T-helper 1 cell (primary cell): ENCODE results near the gene CCDC97.
A peak's percentile ranks its signal among the peaks of the same experiment; 100 is the strongest.
"Not testable (repeated sequence)": the region's sequence is repeated elsewhere in the genome, so short reads cannot be mapped to it uniquely, and the experiment has no call there.

ENCODE experiments used
- DNase-seq, 5 donors: peaks; one replicate each; pipeline ENCODE4 v3.0.0-alpha.2; 2012 to 2020
- total RNA-seq, 4 donors: gene quantifications; one replicate each; lab custom pipeline; 2026; lab: John Stamatoyannopoulos, UW

Gene CCDC97
- total RNA-seq: 19.9 to 30.0 (median 22.1) reads per million in 4 donors

- peak; percentile 78 to 90 (median 85) for DNase-seq
Measured at GRCh38 chr19:41310033-41310831, at the start of gene CCDC97. TSS of gene CCDC97 (plus strand) at chr19:41310172. CDS start at chr19:41310311, 139 bp downstream.

GRCh38 chr19:41261474-41262190 lies 48.3 kb upstream of the CCDC97 start:
- peak in 1 of 5 donors; percentile 1 for DNase-seq

- DNase-seq: peak; percentile 81 to 95 (median 90)
Measured at GRCh38 chr19:41263042-41263849, 46.7 kb upstream of the CCDC97 start.

DNA sequence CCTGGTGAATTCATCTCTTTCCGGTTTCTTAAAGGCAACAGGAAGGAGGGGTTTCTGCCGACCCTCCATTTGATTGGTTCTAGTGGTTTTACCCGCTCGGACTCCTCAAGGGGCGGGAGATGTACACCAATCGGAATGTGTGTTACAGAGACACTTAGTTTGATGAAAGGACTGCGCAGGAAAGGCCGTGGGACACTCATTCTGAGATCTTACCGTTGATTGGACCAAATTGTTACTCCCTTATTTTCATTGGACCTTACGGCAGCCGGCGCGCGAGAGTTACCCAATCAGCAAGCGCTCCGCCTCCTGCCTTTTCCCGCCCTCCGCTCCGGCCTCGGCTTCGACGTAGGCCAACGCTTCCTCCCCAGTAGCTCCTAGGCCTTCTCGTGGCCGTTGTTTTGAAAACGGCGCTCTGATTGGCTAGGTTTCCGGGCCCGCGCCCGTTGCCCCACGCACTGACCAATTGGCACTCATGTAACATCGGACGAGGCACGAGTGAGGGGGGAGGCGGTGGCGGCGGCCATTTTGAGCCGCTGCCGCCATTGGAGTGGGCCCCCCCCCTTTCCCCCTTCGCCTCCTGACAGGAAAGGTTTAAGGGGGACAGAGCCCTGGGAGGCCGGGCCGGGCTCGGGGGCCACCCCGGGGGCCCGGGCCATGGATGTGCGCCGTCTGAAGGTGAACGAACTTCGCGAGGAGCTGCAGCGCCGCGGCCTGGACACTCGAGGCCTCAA lies 46.0 kb upstream of the CCDC97 start, which contains the start of gene HNRNPUL1:
Gene HNRNPUL1 (plus strand): TSS at position 523 of the 731 bp plus-strand sequence. CDS start 132 bp downstream, at position 655.
- DNase-seq: peak; percentile 97 to 100 (median 99)

- peak; percentile 20 to 58 (median 33) for DNase-seq
Measured at GRCh38 chr19:41264581-41265394, 45.2 kb upstream of the CCDC97 start.

DNA sequence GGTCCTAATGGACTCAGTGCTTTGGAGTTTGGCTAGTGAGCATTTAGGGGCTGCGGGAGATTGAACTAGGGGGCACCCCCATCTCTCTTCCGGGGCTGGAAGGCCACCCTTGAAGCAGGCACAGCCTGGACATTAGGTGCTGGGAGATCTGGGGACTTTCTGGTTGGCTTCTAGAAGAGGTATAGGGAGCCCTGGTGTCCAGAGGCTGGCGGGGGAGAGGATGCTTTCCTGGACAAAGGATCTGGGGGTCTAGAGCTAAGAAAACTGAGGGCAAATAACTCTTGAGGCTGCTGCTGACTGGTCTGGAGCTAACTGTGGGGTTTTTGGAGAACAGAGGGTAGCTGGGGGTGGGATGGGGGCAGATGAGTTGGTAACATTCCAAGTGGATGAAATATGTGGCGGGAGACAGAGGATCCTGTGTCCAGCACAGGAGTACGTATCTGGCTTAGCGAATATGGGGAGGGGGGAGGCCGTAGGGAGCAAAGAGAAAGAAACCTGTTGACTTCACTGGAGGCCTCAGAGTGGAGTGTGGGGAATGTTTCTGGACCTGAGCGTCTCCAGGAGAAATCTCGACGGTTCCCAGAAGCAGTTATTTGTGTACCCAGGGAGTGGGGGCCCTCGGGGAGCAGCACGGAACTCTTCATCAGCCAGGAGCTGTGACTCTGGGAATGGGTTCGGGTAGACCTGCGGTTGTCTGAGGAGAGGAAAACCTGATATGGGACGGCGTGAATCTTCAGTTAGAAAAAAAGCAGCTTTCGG lies 44.4 kb upstream of the CCDC97 start:
- peak in 3 of 5 donors; percentile 5 to 17 (median 11) for DNase-seq

DNA sequence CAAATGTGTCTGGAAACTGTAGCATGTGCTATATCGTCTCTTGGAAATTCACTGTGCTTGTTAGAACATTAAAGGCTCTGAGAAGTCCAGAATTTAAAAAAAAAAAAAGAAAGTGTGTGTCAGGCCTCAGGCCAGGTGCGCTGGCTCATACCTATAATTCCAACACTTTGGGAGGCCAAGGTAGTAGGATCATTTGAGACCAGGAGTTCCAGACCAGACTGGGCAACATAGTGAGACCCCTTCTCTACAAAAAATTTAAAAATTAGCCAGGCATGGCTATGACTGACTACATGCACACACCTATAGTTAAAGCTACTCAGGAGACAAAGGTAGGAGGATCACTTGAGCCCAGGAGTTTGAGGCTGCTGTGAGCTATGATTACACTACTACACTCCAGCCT lies 40.9 kb upstream of the CCDC97 start:
- DNase-seq: no peak

GRCh38 chr19:41269571-41269970 lies 40.4 kb upstream of the CCDC97 start:
- DNase-seq: no peak

- no peak for DNase-seq
Measured at GRCh38 chr19:41273076-41273475, 36.9 kb upstream of the CCDC97 start.

- DNase-seq: no peak
Measured at GRCh38 chr19:41274802-41275201, 35.2 kb upstream of the CCDC97 start.

GRCh38 chr19:41276231-41276630 lies 33.7 kb upstream of the CCDC97 start:
- no peak for DNase-seq

GRCh38 chr19:41278478-41278877 lies 31.5 kb upstream of the CCDC97 start:
- no peak for DNase-seq

GRCh38 chr19:41288673-41289530 lies 21.1 kb upstream of the CCDC97 start:
- DNase-seq: no peak

- not testable (repeated sequence) for DNase-seq
Measured at GRCh38 chr19:41289814-41290213, 20.2 kb upstream of the CCDC97 start.

- DNase-seq: no peak
Measured at GRCh38 chr19:41294393-41294792, 15.6 kb upstream of the CCDC97 start.

DNA sequence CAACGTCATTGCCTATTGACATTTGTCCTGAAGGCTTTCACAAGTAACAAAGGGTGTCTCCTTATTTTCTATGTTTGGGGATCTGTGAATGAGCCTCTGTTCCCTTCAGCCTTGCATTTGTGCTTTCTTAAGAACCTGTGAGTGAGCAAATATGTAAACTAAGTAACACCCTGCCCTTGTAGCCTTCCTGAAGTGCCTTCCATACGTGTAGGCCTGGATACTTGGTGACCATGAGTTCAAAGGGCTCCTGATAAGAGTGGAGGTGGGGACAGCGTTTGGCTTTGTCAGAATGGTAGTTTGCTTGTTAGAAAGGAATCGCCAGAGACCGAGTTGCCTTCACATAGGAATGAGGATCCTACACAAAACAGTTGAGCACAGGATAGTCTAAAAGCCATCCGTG lies 14.5 kb upstream of the CCDC97 start:
- DNase-seq: no peak

DNA sequence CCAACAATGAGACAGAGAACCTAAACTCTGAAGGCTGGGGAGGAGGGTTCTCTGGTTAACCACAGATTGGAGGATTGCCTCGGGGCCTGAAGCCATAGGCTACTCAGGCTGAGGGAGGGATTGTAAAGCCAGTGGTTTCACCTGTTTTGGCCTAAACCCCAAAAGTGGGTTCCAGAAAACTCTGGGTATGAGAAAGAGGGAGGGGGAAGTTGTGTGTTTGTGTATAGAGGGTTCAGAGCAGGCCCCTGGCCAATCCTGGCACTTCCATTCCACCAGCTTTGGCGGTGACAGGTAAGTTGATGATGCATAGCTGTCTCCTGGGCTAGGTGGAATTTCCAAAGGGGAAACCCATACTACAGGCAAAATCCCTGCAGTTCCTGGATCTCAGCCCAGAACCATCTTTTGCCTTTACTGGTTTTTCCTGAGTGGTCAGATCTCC lies 13.5 kb upstream of the CCDC97 start:
- no peak for DNase-seq

DNA sequence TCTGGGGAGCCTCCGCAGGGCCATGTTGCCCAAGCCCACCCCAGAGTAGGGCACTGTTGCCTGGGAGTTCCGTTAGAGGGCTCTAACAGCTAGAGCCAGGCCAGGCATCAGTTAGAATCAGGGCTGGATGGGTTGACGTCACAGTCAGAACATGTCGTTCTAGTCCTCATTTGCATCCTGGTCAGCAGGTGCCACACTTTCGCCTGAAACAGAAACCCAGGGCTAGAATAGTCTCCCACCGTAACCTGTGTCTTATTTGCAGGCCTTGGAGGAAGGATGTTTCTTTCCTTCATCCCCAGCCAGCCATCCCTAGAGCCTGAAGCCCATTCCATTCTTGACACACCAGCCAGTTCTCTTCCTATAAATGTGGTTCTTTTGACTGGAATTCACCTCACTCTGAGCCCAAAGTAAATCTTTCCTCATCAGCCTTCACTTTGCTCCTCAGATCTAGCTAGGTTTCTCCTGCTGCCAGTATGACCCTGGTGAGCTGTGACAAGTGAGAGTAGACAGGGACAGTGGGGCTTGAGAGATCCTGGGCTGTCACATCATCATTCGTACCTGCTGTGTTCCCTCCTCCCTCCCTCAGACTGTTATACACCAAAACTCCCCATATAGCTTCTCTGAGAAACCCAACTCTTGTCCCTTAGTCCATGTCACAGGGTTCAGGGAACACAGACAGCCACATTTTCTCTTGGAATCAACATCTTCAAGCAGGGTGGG lies 12.2 kb upstream of the CCDC97 start:
- no peak for DNase-seq
